HEK293T (cell line): ENCODE results near the gene ANKMY1.

Experiments
- CTCF ChIA-PET: fragments of 350-600 bp; formaldehyde crosslinking; extraction: SDS; loops from one replicate; lab custom pipeline; 2021; ENCODE audit warnings: antibody characterized with exemption, inconsistent platforms; lab: Yijun Ruan, JAX
- POLR2A ChIA-PET: fragments of 350-600 bp; formaldehyde crosslinking; extraction: SDS; loops from one replicate; lab custom pipeline; 2020; ENCODE audit warnings: antibody characterized with exemption, inconsistent platforms; lab: Yijun Ruan, JAX
- DNase-seq: peaks from one replicate; pipeline ENCODE4 v3.0.0; 2012; ENCODE audit warnings: mixed read lengths; ENCODE audit errors: extremely low spot score
- ARNT ChIP-seq: fragments of 450-650 bp; IDR thresholded peaks from 2 replicates; pipeline ENCODE4 v1.6.1; 2017; ENCODE audit warnings: mild to moderate bottlenecking
- BHLHE40 ChIP-seq: fragments of 450-650 bp; IDR thresholded peaks from 2 replicates; pipeline ENCODE4 v1.6.1; 2016; ENCODE audit warnings: mild to moderate bottlenecking, moderate library complexity, borderline replicate concordance
- CTBP1 ChIP-seq: fragments of 450-650 bp; IDR thresholded peaks from 2 replicates; pipeline ENCODE4 v1.6.1; 2016; ENCODE audit warnings: borderline replicate concordance
- ELF4 ChIP-seq: fragments of 450-650 bp; IDR thresholded peaks from 2 replicates; pipeline ENCODE4 v1.6.1; 2017; ENCODE audit warnings: antibody characterized with exemption
- FOXA1 ChIP-seq: fragments of 450-650 bp; IDR thresholded peaks from 2 replicates; pipeline ENCODE4 v1.6.1; 2016; ENCODE audit warnings: mild to moderate bottlenecking
- FOXK2 ChIP-seq: fragments of 450-650 bp; IDR thresholded peaks from 2 replicates; pipeline ENCODE4 v1.6.1; 2016; ENCODE audit warnings: mild to moderate bottlenecking
- FOXM1 ChIP-seq: fragments of 450-650 bp; IDR thresholded peaks from 2 replicates; pipeline ENCODE4 v1.6.1; 2017; ENCODE audit warnings: mild to moderate bottlenecking, borderline replicate concordance
- HDGF ChIP-seq: fragments of 450-650 bp; IDR thresholded peaks from 2 replicates; pipeline ENCODE4 v1.6.1; 2017; ENCODE audit warnings: antibody characterized with exemption, borderline replicate concordance
- L3MBTL2 ChIP-seq: fragments of 450-650 bp; conservative IDR thresholded peaks from 2 replicates; pipeline ENCODE4 v1.6.1; 2016; ENCODE audit warnings: mild to moderate bottlenecking
- LEF1 ChIP-seq: fragments of 450-650 bp; IDR thresholded peaks from 2 replicates; pipeline ENCODE4 v1.6.1; 2017; ENCODE audit warnings: mild to moderate bottlenecking, borderline replicate concordance
- NFRKB ChIP-seq: fragments of 450-650 bp; IDR thresholded peaks from 2 replicates; pipeline ENCODE4 v1.6.1; 2016; ENCODE audit warnings: mild to moderate bottlenecking, moderate library complexity
- SP1 ChIP-seq: fragments of 450-650 bp; IDR thresholded peaks from 2 replicates; pipeline ENCODE4 v1.6.1; 2017
- SUZ12 ChIP-seq: fragments of 450-650 bp; IDR thresholded peaks from 2 replicates; pipeline ENCODE4 v1.6.1; 2016; ENCODE audit warnings: mild to moderate bottlenecking
- TARDBP ChIP-seq: fragments of 450-650 bp; IDR thresholded peaks from 2 replicates; pipeline ENCODE4 v1.6.1; 2016
- ZNF384 ChIP-seq: fragments of 450-650 bp; IDR thresholded peaks from 2 replicates; pipeline ENCODE4 v1.6.1; 2016
- TF ChIP-seq, protein P1 (sequence below): fragments of 450-650 bp; IDR thresholded peaks from 2 replicates; pipeline ENCODE4 v1.6.1; 2016

ANKMY1 gene

DNA sequence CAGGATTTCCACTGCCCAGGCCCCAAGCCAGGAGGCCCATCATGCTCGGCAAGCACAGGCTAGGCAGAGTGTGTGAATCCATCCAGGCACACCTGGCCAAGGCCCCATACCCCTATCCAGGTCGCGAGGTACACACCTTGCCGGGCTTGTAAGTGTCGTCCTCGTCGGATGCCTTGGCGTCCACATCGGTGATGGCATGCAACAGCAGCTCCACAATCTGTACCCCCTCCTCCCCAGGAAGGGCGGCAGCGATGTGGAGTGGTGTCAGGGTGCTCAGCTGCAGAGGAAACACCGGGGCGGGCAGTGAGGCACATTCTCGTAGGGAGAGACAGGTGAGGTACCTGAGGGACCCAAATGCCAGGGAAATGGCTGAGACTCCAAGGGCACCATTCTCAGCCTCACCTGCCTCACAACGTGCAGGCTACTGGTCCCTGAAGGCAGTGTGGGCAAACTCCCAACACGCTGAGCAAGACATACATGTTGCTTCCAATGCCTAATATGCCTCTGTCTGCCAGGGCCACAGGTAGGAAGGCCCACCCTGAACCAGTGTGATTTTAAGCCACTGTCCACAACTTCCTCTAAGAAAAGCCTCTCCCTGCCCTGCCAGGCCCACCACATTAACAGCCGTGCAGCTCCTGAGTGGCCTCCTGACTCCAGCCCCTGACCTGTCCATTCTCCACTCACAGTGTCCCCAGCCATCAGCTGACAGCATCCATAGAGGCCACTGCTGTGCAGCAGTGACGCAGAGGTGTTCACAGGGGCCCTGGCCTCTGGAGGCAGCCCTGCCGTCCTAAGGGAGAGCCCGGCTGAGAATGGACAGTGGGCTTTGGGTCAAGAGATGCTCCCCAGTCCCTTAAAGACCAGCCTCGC lies 44.9 kb downstream of the ANKMY1 start:
- ChIA-PET POLR2A (no interaction called here), CTCF (no interaction called here)
- DNase-seq = no peak
- no peak for TF ChIP-seq CTBP1
- TF ChIP-seq ARNT = no peak
- no peak for TF ChIP-seq FOXM1
- no peak for TF ChIP-seq ZNF384
- TF ChIP-seq LEF1 = no peak
- TF ChIP-seq BHLHE40 = no peak
- no peak for TF ChIP-seq HDGF
- no peak for TF ChIP-seq SUZ12
- no peak for TF ChIP-seq FOXA1
- TF ChIP-seq L3MBTL2 = no peak
- no peak for TF ChIP-seq NFRKB
- TF ChIP-seq, protein P1, sequence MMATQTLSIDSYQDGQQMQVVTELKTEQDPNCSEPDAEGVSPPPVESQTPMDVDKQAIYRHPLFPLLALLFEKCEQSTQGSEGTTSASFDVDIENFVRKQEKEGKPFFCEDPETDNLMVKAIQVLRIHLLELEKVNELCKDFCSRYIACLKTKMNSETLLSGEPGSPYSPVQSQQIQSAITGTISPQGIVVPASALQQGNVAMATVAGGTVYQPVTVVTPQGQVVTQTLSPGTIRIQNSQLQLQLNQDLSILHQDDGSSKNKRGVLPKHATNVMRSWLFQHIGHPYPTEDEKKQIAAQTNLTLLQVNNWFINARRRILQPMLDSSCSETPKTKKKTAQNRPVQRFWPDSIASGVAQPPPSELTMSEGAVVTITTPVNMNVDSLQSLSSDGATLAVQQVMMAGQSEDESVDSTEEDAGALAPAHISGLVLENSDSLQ = no peak

DNA sequence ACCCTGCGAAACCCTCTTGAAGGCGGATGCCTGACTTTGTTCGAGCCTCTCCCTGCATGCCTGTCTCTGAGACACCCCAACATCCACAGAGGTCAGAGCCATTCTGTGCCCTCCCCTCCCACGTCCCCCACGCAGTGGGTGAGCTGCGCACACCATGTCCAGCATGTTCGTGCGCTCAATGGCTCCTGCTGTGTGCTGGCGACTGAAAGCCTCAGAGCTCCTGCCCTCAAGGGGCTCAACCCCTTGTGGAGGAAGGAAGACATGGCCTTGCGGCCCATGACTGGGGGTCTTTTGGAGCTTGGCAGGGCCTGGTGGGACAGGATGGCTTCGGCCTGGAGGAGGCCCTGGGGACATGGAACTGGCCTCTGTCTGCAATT lies 45.7 kb downstream of the ANKMY1 start:
- POLR2A ChIA-PET = no interaction called here
- CTCF ChIA-PET = no interaction called here
- TF ChIP-seq FOXA1 = no peak
- no peak for TF ChIP-seq FOXM1
- no peak for TF ChIP-seq FOXK2
- no peak for TF ChIP-seq TARDBP
- TF ChIP-seq, protein P1 = no peak
- no peak for TF ChIP-seq NFRKB
- no peak for TF ChIP-seq LEF1
- no peak for DNase-seq

DNA sequence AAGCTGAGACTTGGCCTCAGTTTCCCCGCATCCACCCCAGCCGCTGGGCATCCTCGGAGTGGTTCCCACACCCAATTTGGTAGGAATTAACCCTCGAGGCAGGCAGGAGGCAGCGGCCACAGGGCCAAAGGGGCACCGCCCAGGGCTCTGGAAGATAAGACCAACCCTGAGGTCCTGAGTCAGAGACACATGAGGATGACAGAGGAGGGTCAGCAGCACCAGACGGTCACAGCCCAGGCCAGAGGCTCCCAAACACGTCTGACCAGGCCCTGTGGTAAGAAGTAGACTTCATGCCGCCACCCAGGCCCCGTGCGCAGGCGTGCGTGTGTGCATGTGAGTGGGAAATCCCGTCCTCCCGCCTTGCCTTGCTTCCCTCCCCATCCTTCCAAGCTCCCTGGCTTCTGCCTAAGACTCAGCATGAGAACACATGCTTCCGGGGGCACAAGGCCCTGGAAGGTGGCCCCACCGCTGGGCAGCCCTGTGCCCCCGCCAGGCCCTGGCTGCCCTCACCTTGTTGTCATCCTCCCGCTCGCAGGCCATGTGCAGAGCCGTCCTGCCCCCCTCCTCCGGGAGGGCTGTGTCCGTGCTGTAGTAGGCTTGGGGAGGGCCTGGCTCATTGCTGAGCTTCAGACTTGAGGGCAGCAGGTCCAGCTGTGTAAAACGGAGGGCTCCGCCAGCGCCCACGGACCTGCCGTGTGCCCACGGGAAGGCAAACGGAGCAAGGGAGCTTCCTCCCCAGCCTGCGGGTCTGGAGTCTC lies 46.3 kb downstream of the ANKMY1 start:
- POLR2A ChIA-PET = no interaction called here
- TF ChIP-seq SP1 (no peak), SUZ12 (no peak), TARDBP (no peak), ELF4 (no peak), FOXK2 (no peak), BHLHE40 (no peak)
- no peak for DNase-seq
- CTCF ChIA-PET = no interaction called here

DNA sequence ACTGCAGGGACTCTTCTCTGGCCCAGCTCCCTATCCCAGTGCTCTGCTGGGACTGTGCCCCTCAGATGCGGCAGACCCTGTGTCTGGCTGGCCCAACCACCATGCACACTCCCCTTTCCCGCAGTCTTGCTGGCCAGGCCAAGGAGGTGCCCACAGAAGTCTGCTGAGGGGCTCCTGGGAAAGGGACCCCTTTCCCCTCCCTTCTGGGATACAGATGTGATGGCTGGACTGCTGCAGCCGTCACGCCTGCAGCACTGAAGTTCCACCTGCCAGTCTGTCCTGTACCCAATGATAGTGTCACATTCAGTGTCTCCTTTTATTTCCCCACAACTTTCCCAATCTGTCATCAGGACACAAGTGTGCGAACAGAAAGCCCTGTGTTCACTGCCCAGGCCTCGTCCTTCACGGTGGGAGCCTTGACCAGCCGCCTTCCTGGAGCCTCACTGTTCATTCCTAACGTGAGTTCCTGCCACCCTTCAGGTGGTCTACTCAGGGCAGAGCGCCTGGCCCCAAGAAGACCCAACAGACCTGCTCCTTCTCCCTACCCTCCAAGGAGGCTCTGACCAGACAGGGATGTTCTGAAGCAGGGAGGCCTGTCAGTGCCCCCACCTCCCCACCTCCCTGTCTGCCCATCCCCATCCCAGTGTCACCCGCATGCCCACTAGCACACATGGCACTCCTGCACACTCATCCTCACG lies 47.1 kb downstream of the ANKMY1 start:
- no peak for DNase-seq
- ChIA-PET CTCF (no interaction called here), POLR2A (no interaction called here)
- TF ChIP-seq FOXA1 (no peak), SP1 (no peak), ELF4 (no peak), FOXM1 (no peak), SUZ12 (no peak), HDGF (no peak), LEF1 (no peak), NFRKB (no peak), FOXK2 (no peak), TARDBP (no peak), L3MBTL2 (no peak), CTBP1 (no peak), ZNF384 (no peak), BHLHE40 (no peak), ARNT (no peak)
- TF ChIP-seq, protein P1 = no peak

DNA sequence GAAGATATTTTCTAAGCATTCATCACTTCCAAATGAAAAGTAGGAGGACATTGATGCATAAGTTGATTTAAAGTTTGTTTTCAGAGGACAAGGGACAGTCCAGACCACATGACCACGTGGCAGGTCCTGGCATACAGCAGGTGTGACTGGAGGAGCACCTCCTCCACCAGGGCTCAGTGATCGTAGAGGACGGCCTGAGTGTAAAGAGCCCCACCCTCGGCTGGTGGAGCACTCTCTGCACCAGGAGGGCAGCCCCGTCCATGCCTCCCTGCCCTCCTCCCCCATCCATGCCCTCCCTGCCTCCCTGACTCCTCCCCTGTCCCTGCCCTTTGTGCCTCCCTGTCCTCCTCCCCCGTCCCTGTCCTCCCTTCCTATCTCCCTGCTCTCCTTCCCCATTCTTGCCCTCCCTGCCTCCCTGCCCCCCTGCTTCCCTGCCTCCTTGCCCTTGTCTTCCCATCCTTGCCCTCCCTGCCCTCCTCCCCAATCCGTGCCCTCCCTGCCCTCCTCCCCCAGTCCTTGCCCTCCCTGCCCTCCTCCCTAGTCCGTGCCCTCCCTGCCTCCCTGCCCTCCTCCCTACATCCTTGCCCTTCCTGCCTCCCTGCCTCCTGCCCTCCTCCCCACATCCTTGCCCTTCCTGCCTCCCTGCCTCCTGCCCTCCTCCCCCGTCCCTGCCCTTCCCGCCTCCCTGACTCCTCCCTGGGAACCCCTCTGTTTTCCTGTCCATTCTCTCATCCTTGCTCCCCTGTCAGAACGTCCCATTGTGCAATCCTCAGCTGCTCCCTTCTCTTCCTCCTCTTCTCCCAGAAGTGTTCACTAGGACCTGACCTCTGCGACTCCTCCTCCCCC lies 47.9 kb downstream of the ANKMY1 start:
- POLR2A ChIA-PET = no interaction called here
- CTCF ChIA-PET = no interaction called here
- DNase-seq = no peak
- TF ChIP-seq ARNT (no peak), BHLHE40 (no peak), NFRKB (no peak), CTBP1 (no peak), L3MBTL2 (no peak), HDGF (no peak), FOXA1 (no peak), LEF1 (no peak)
- TF ChIP-seq, protein P1 = no peak
